Dedifferentiated amniotic fluid mesenchymal stem cell (primary cell): ENCODE results near the gene UBXN6.

Experiments used
- DNase-seq: peaks from one replicate; pipeline ENCODE4 v3.0.0-alpha.2; 2016; ENCODE audit errors: extremely low spot score

UBXN6 gene

GRCh38 chr19:4403005-4403761, 54.4 kb downstream of the UBXN6 start:
- DNase-seq: no peak

GRCh38 chr19:4402171-4403004, 55.2 kb downstream of the UBXN6 start, which contains the start of gene CHAF1A:
TSS of gene CHAF1A (plus strand) at chr19:4402640. CDS start at chr19:4402763, 123 bp downstream.
- DNase-seq: peak; percentile 100

- DNase-seq: no peak
Observed at GRCh38 chr19:4401769-4402170, 55.8 kb downstream of the UBXN6 start.

GRCh38 chr19:4400135-4400936, 57.3 kb downstream of the UBXN6 start, which contains the start of gene SH3GL1:
TSS of gene SH3GL1 (minus strand) at chr19:4400547. CDS start at chr19:4400368, 179 bp downstream.
- peak; percentile 95 for DNase-seq

GRCh38 chr19:4399812-4400134, 57.8 kb downstream of the UBXN6 start:
- no peak for DNase-seq

- no peak for DNase-seq
Observed at GRCh38 chr19:4396949-4397783, 60.4 kb downstream of the UBXN6 start.
